Frontal cortex (tissue), 4 donors: ENCODE measurements around the gene GRWD1. TPM values are rescaled to one million over a fixed set of nuclear protein-coding genes. Genes with fewer than 3 reads are reported as not detected.
"Not testable (repeated sequence)": the region's sequence is repeated elsewhere in the genome, so short reads cannot be mapped to it uniquely, and the experiment has no call there.

Source experiments
- DNase-seq, 2 donors: peaks; one replicate each; pipeline ENCODE4 v3.0.0; 2012; ENCODE audit warnings: low spot score in 2 of 2
- FAIRE-seq: peaks from 2 replicates; lab custom pipeline; 2012; peaks lifted over from hg19 to GRCh38; lab: Jason Lieb, UNC
- total RNA-seq: library from RNA; depleted of rRNA; stranded (reverse); fragments of >200 nt; gene quantifications from one replicate; pipeline ENCODE4 v1.2.3, GENCODE V29; 2014
- donor health status: control.
- donor health status: control.
- donor health status: control.

Gene GRWD1
- total RNA-seq, 1 donor from 2014 or later = 6.9 TPM

GRCh38 chr19:48476176-48476575 is 30.4 kb downstream of the GRWD1 start:
- no peak for FAIRE-seq
- no peak for DNase-seq

- no peak for FAIRE-seq
- DNase-seq = no peak
These were observed 31.4 kb downstream of the GRWD1 start for GRCh38 chr19:48477067-48477685.

GRCh38 chr19:48477698-48478338 is 32.0 kb downstream of the GRWD1 start:
- FAIRE-seq (no peak), DNase-seq (no peak)

GRCh38 chr19:48478339-48479256 is 32.8 kb downstream of the GRWD1 start:
- DNase-seq (no peak), FAIRE-seq (no peak)

GRCh38 chr19:48479686-48480085 is 33.9 kb downstream of the GRWD1 start:
- FAIRE-seq (no peak), DNase-seq (no peak)

DNA sequence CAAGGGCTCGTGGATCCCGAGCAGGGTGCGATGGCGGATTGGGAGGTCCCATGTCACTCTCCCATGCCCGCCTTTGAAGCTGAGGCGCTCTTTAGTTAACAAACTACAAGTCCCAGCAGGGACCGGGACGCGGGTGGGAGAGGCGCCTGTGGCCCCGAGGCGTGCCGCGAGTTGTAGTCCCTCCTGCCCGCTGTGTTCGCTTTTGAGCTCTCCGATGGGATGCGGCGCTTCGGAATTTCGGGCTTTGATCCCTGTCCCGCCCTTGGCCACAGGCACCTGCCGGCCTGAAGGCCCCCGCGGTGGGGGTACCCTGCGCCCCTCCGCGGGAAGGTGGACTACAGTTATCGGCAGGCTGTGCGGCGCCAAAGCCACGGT is 34.4 kb downstream of the GRWD1 start:
- FAIRE-seq (no peak), DNase-seq (peak in 1 of 2 donors; percentile 77)

DNA sequence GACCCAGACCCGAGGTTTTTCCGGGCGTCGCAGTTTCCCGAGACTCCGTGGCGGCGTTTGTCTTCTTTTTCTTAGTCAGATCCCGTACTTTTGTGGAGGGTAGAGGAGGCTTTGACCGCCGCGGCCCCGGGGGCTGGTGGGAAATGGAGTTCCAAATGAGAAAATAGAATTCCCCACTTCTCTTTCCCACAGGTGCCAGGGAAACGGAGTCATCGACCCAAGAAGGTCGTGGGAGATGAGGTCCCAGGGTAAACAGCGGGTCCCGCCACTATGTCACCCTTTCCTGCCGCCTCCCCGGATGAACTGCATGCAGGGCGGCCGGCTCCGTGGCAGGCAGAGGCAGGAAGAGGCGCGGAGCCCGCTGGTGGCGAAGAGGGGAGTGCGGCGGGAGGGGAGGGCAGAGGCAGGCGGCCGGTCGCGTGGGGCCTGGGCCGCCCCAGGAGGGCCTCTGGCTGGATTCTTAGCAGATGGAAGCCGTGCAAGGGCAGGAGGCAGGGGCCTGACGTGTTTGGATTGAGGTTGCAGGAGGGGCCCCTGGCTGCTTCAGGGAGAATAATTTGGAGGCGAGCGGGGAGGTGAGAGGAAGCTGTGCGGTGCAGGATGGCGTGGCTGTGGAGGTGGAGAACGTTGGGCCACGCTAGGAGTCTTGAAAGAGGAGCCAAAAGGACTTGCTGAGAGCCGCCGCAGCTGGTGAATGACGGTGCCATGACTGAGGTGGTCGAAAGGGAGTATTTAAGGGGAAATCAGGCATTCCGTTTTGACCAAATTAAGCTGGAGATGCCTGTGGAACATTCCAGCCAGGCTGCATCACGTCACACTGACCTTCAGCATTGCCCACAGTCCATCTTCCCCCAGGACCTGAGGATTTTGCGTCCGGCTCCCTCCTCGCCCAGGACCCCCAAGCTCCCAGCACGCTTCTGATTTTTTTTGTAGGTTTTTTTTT is 35.0 kb downstream of the GRWD1 start:
- DNase-seq (peak in 1 of 2 donors; percentile 70), FAIRE-seq (no peak)

GRCh38 chr19:48481846-48482639 is 36.3 kb downstream of the GRWD1 start:
- FAIRE-seq (no peak), DNase-seq (no peak)

DNA sequence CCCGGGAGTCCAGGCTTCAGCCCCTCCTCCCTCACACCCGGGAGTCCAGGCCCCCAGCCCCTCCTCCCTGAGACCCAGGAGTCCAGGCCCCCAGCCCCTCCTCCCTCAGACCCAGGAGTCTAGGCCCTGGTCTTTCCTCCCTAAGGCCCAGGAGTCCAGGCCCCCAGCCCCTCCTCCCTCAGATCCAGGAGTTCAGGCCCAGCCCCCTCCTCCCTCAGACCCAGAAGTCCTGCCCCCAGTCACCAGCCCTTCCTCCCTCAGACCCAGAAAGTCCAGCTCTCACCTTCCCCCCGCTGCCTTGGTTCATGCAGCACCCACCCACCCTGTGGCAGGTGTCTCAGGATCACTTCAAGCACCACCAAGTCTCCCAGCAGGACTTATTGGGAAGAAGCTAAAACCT is 37.5 kb downstream of the GRWD1 start:
- DNase-seq (no peak), FAIRE-seq (no peak)

- FAIRE-seq = no peak
These were observed 38.6 kb downstream of the GRWD1 start for GRCh38 chr19:48484247-48484893.

DNA sequence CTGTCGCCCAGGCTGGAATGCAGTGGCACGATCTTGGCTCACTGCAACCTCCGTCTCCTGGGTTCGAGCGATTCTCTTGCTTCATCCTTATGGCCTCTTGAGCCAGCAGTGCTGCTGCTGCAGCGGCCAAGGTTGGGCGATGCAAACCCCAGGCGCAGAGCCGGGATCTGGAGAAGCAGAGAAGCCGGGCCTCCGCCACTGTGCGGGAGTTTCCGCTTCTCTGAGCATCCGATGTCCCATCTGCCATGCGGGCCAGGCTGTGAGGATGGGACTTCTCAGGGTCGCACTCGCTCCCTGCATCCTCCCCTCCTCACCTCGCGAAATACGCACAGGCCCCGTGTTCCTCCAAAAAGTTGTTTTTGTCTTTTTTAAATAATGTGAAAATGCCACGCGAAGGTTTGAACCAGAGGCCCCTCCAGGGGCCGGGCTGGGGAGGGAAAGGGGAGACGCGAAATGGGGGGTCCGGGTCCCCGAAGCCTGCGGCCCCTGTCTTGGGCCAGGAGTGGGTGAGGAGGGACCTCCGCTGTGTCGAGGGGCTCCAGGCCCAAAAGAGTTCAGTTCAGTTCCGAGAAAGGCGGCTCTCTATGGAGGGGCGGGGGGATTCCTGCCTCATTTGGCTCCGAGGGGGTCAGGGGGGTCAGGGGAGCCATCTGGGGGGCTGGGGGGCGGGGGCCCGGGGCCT is 39.3 kb downstream of the GRWD1 start:
- DNase-seq (no peak), FAIRE-seq (no peak)

More at GRCh38 chr19:48484247-48484893, 38.6 kb downstream of the GRWD1 start:
- DNase-seq = no peak

GRCh38 chr19:48486706-48487105 is 40.9 kb downstream of the GRWD1 start:
- FAIRE-seq, DNase-seq: not testable (repeated sequence)

DNA sequence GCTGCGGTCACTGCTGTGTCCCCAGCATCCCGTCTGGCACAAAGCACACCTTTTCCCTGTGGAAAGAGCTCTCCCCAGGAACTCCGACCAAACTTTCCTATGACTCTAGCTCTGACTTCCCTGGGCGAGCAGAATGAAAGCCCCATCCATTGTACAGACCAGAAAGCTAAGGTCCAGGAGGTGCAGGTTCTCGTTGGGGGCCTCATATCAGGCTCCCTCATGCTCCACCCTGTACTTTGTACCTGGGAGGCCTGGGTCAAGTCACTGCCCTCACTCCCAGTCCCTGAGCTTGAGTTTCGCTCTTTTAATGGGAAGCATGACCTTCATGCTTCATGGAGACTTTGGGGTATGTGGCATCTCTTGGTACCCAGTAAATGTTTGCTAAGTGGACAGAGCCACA is 41.8 kb downstream of the GRWD1 start:
- FAIRE-seq = no peak

GRCh38 chr19:48487948-48488347 is 42.2 kb downstream of the GRWD1 start:
- DNase-seq (no peak), FAIRE-seq (no peak)

More for the DNA sequence above, 41.8 kb downstream of the GRWD1 start:
- DNase-seq = no peak

DNA sequence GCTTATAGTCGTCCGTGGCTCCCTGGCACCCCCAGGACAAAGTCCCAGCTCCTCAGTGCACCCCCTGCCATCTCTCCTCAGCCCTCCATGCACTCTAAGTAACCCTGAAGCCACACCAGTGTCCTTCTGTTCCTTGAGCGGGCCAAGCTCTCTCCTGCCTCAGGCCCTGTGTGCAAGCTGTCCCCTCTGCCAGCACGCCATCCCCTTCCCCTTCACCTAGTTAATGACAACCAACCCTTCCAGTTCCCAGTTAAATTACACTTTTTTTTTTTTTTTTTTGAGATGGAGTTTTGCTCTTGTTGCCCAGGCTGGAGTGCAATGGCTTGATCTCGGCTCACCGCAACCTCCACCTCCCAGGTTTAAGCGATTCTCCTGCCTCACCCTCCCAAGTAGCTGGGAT is 42.7 kb downstream of the GRWD1 start:
- FAIRE-seq = not testable (repeated sequence)

DNA sequence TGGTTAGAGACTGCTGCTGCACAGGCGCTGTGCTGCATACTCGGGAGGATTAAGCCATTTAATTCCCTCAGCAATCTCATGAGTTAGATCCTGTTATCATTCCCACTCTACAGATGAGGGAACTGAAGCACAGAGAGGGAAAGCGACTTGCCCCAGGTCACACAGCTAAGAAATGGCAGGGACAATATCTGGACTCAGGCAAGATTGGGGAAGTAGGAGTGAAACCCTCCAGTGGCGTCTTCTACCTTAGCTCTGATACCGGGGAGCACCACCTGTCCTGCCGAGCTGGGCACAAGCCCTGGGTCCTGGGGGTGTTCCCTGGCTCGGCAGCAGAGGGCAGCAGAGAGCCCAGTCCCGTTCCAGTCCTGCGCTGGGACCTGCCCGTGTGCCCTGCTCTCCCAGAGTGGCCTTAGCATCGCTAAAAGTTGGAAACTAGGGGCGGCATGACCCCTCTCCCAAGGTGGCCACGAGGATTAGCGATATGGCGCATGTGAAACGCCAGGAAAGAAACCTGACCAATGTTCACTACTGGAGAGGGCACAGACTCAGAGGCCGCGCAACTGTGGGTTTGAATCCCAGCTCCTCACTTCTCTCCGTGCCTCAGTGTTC is 43.9 kb downstream of the GRWD1 start:
- DNase-seq (peak; percentile 79 to 85), FAIRE-seq (no peak)

More for the DNA sequence above, 42.7 kb downstream of the GRWD1 start:
- not testable (repeated sequence) for DNase-seq
